PC-3 (cell line): ENCODE results near the gene TMEM14A. TPM values are rescaled to one million over a fixed set of nuclear protein-coding genes. Genes with fewer than 3 reads are reported as not detected.
A peak's percentile ranks its signal among the peaks of the same experiment; 100 is the strongest.

Experiments
- ATAC-seq: fragments of 200-7000 bp; cut with Tn5 transposase; 2 replicates; pipeline ENCODE4 v1.9.1; 2020; ENCODE audit warnings: mild to moderate bottlenecking, moderate library complexity
- BruUV-seq: library from RNA; stranded (reverse); fragments of 400-500 nt; replicated peaks from 2 replicates; lab custom pipeline; 2021; lab: Mats Ljungman, UMichigan
- CTCF ChIA-PET: fragments of 300-600 bp; sonication (Branson Sonifier 250); formaldehyde crosslinking; loops from one replicate; lab custom pipeline; 2022; ENCODE audit warnings: antibody characterized with exemption; lab: Charles Lee
- POLR2A ChIA-PET: fragments of 300-600 bp; sonication (Branson Sonifier 250); formaldehyde crosslinking; loops from one replicate; lab custom pipeline; 2022; ENCODE audit warnings: antibody characterized with exemption; ENCODE audit not compliant: unreplicated experiment; lab: Charles Lee
- DNase-seq: peaks from one replicate; pipeline ENCODE4 v3.0.0-alpha.2; 2015
- H2AFZ ChIP-seq: fragments of 300-600 bp; sonication (generic); 2 replicates; pipeline ENCODE4 v1.6.0; 2016; ENCODE audit warnings: antibody characterized with exemption, low read length
- H3F3A ChIP-seq: fragments of 300-600 bp; sonication (generic); one replicate; pipeline ENCODE4 v1.6.0; 2017; ENCODE audit warnings: antibody characterized with exemption, low read length, control low read depth, mild to moderate bottlenecking; ENCODE audit not compliant: unreplicated experiment
- H3K27ac ChIP-seq: fragments of 300-600 bp; sonication (generic); 2 replicates; pipeline ENCODE4 v1.5.1; 2016; ENCODE audit warnings: mild to moderate bottlenecking, low read length
- H3K27me3 ChIP-seq: fragments of 300-600 bp; sonication (generic); 2 replicates; pipeline ENCODE4 v1.6.1; 2016; ENCODE audit warnings: low read length, mixed read lengths
- H3K36me3 ChIP-seq: fragments of 300-600 bp; sonication (generic); 2 replicates; pipeline ENCODE4 v1.6.1; 2016; ENCODE audit warnings: low read depth, mixed run types, low read length, mixed read lengths
- H3K4me1 ChIP-seq: fragments of 300-600 bp; sonication (generic); 2 replicates; pipeline ENCODE4 v1.5.1; 2016; ENCODE audit warnings: low read length; ENCODE audit not compliant: insufficient read depth
- H3K4me2 ChIP-seq: fragments of 300-600 bp; sonication (generic); 2 replicates; pipeline ENCODE4 v1.6.0; 2016; ENCODE audit warnings: low read length
- H3K4me3 ChIP-seq: fragments of 300-600 bp; sonication (generic); 2 replicates; pipeline ENCODE4 v1.5.1; 2016; ENCODE audit warnings: mild to moderate bottlenecking, low read length, mixed read lengths
- H3K79me2 ChIP-seq: fragments of 300-600 bp; sonication (generic); 2 replicates; pipeline ENCODE4 v1.6.1; 2017; ENCODE audit warnings: low read length, mixed read lengths
- H3K9ac ChIP-seq: fragments of 300-600 bp; sonication (generic); 2 replicates; pipeline ENCODE4 v1.6.0; 2016; ENCODE audit warnings: mild to moderate bottlenecking, low read length
- H3K9me2 ChIP-seq: fragments of 300-600 bp; sonication (generic); replicated peaks from 2 replicates; pipeline ENCODE4 v1.6.1; 2016; ENCODE audit warnings: mixed run types, low read length, mixed read lengths
- H3K9me3 ChIP-seq: fragments of 300-600 bp; sonication (generic); 2 replicates; pipeline ENCODE4 v1.6.1; 2016; ENCODE audit warnings: low read length, mixed read lengths
- H4K20me1 ChIP-seq: fragments of 300-600 bp; sonication (generic); 2 replicates; pipeline ENCODE4 v1.6.1; 2016; ENCODE audit warnings: low read length, mixed read lengths
- EZH2 ChIP-seq: fragments of 300-600 bp; sonication (generic); IDR thresholded peaks from one replicate; pipeline ENCODE4 v1.6.1; 2017; ENCODE audit warnings: antibody characterized with exemption, mild to moderate bottlenecking, low read length; ENCODE audit not compliant: unreplicated experiment
- EZH2phosphoT487 ChIP-seq: fragments of 300-600 bp; sonication (generic); IDR thresholded peaks from 2 replicates; pipeline ENCODE4 v1.6.1; 2018; ENCODE audit warnings: mild to moderate bottlenecking, antibody characterized with exemption, low read length, borderline replicate concordance
- intact Hi-C: fragments of 100-400 bp; cut with micrococcal nuclease; formaldehyde crosslinking; loops from 2 replicates; pipeline ENCODE4 v1.9.0; 2023
- total RNA-seq: library from RNA; depleted of rRNA; stranded (reverse); fragments of >200 nt; gene quantifications from 2 replicates; pipeline ENCODE4 v1.2.3, GENCODE V29; 2014
- TF ChIP-seq, protein P1 (sequence below): fragments of 300-600 bp; sonication (generic); conservative IDR thresholded peaks from 2 replicates; pipeline ENCODE4 v1.5.1; 2017; ENCODE audit warnings: antibody characterized with exemption, low read depth, mild to moderate bottlenecking, low read length

Gene TMEM14A
- total RNA-seq, 1 experiment from 2014 or later = 65.4 TPM

DNA sequence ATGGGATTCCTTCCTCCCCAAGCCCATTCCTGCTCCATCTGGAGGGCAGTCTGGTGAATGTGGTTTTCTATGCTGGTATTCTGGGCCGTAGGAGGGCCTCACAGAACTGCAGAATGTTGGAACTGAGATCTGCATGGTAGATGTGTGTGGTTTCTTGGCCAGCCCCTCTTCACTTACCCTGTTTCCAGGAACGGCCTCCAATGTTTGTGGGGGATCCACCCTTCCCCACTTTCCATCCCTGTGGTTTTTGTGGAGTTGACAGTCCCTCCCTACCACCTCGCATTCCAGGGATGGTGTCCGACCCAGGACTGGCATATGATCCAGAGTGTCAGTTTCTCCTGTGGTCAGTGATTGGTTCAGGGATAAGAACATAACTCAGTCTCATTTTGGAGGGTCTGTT, 26.7 kb upstream of the TMEM14A start:
- Histone ChIP-seq H3K9ac (no peak overlapping the region), H3K27ac (no peak overlapping the region), H3K36me3 (no peaks in the 10 kb centered on the region), H3F3A (no peaks in the 10 kb centered on the region), H2AFZ (no peak overlapping the region), H3K9me2 (no peaks in the 10 kb centered on the region), H3K79me2 (no peaks in the 10 kb centered on the region), H3K4me2 (no peak overlapping the region), H3K4me1 (no peaks in the 10 kb centered on the region), H3K4me3 (no peak overlapping the region), H3K9me3 (no peaks in the 10 kb centered on the region), H4K20me1 (no peaks in the 10 kb centered on the region), H3K27me3 (no peaks in the 10 kb centered on the region)
- CTCF ChIA-PET = no interaction called here
- TF ChIP-seq EZH2phosphoT487 = no peak
- no peak for TF ChIP-seq EZH2
- TF ChIP-seq, protein P1, sequence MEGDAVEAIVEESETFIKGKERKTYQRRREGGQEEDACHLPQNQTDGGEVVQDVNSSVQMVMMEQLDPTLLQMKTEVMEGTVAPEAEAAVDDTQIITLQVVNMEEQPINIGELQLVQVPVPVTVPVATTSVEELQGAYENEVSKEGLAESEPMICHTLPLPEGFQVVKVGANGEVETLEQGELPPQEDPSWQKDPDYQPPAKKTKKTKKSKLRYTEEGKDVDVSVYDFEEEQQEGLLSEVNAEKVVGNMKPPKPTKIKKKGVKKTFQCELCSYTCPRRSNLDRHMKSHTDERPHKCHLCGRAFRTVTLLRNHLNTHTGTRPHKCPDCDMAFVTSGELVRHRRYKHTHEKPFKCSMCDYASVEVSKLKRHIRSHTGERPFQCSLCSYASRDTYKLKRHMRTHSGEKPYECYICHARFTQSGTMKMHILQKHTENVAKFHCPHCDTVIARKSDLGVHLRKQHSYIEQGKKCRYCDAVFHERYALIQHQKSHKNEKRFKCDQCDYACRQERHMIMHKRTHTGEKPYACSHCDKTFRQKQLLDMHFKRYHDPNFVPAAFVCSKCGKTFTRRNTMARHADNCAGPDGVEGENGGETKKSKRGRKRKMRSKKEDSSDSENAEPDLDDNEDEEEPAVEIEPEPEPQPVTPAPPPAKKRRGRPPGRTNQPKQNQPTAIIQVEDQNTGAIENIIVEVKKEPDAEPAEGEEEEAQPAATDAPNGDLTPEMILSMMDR = no peak
- no TSS peak for BruUV-seq
- no peak for DNase-seq
- intact Hi-C loops = no loop called here
- ATAC-seq = no peak
- POLR2A ChIA-PET = no interaction called here

DNA sequence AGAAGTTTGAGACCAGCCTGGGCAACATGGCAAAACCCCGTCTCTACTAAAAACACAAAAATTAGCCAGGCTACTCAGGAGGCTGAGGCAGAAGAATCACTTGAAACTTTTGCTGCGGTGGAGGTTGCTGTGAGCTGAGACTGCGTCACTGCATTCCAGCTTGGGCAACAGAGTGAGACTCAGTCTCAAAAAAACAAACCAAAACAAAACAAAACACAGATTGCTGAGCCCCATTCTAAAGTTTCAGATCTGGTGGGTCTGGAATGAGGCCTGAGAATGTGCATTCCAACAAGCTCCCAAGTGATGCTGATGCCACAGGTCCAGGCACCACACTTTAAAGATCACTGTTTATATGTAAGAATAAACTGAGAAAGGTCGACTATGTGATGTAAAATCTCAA, 24.9 kb upstream of the TMEM14A start:
- no peak overlapping the region for H3K4me3 ChIP-seq
- H3K9ac ChIP-seq = no peak overlapping the region
- H3K4me2 ChIP-seq = no peak overlapping the region
- ChIA-PET CTCF (no interaction called here), POLR2A (no interaction called here)
- no peak overlapping the region for H3K27ac ChIP-seq
- H2AFZ ChIP-seq = no peak overlapping the region
- H3K36me3 ChIP-seq = no peaks in the 10 kb centered on the region
- intact Hi-C loops = no loop called here
- no peak for TF ChIP-seq EZH2
- TF ChIP-seq, protein P1 = no peak
- no peak for TF ChIP-seq EZH2phosphoT487
- no peaks in the 10 kb centered on the region for H3K9me2 ChIP-seq
- H3K4me1 ChIP-seq = no peaks in the 10 kb centered on the region
- no peaks in the 10 kb centered on the region for H3F3A ChIP-seq
- no peaks in the 10 kb centered on the region for H3K9me3 ChIP-seq
- H3K27me3 ChIP-seq = no peaks in the 10 kb centered on the region
- ATAC-seq (no peak), DNase-seq (no peak)
- H3K79me2 ChIP-seq = no peaks in the 10 kb centered on the region
- H4K20me1 ChIP-seq = no peaks in the 10 kb centered on the region
- no TSS peak for BruUV-seq

DNA sequence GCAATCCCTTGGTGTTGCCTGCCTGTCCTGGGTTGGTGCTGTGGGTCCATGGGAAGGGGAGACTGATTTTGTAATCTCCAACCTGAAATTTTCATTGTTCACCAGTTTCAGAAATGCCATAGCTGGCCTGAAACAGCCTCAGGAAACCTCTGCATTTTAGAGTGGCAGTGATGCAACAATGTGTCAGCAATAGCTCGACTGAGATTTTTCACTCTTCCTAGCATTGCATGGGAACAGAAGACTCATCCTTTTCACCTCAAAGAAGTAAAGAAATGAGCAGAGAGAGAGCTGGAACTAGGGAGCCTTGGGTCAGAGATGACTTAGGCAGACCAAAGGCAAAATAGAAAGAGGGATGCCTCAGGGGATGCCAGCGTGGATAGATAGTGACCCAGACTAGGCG, 23.7 kb upstream of the TMEM14A start:
- no peak for ATAC-seq
- DNase-seq = peak; percentile 25
- H3K27ac ChIP-seq = no peak overlapping the region

More for the DNA sequence above, 23.7 kb upstream of the TMEM14A start:
- Histone ChIP-seq H3K27me3 (no peaks in the 10 kb centered on the region), H3K9me3 (no peaks in the 10 kb centered on the region), H3K4me3 (no peak overlapping the region), H3K9ac (no peak overlapping the region), H3K79me2 (no peaks in the 10 kb centered on the region), H3F3A (no peaks in the 10 kb centered on the region), H3K36me3 (no peaks in the 10 kb centered on the region), H3K9me2 (no peaks in the 10 kb centered on the region), H3K4me1 (no peaks in the 10 kb centered on the region), H4K20me1 (no peaks in the 10 kb centered on the region), H2AFZ (no peak overlapping the region), H3K4me2 (no peak overlapping the region)
- TF ChIP-seq EZH2 (no peak), EZH2phosphoT487 (no peak)
- TF ChIP-seq, protein P1 = no peak
- intact Hi-C loops = no loop called here
- ChIA-PET POLR2A (no interaction called here), CTCF (no interaction called here)
- no TSS peak for BruUV-seq
